HG02588 (cell line): ENCODE results near the gene NRL.

ENCODE experiments used
- ATAC-seq: cut with Tn5 transposase; IDR thresholded peaks from one replicate; pipeline ENCODE4 v1.9.1; 2021; ENCODE audit warnings: mild to moderate bottlenecking, moderate library complexity; ENCODE audit not compliant: unreplicated experiment

NRL gene

GRCh38 chr14:24068711-24069410, 45.9 kb downstream of the NRL start:
- no peak for ATAC-seq

GRCh38 chr14:24067133-24068082, 47.3 kb downstream of the NRL start:
- ATAC-seq, result no peak

DNA sequence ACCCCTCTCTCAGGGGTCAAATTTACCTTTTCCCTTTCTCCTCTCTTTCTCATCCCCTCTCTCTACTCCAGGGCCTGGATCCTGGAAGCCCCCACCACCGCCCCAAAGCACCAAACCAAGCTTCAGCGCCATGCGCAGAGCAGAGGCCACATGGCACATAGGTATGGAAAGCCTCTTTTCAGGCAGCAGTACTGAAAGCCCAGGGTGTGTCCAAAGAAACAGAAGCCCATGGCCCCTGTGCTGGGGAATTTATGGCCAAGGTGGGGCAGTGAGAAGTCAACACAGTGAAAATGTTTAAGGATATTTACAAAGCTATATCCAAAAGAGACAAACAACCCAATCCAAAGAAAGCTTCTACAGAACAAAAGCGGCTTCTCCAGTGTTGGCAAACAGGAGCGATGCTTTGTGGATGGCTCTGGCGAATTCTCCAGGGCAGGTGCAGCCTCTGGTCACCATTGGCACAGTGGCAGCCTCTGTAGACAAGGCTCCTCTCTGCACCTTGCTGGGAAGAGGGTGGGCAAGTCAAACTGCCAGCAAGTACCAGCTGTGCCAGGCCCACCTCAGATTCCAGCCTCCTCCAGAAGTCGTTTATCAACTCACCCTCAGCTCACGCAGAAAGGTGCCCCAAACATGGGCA, 48.1 kb downstream of the NRL start:
- no peak for ATAC-seq

GRCh38 chr14:24065408-24065807, 49.3 kb downstream of the NRL start:
- no peak for ATAC-seq

GRCh38 chr14:24064856-24065255, 49.9 kb downstream of the NRL start:
- no peak for ATAC-seq

DNA sequence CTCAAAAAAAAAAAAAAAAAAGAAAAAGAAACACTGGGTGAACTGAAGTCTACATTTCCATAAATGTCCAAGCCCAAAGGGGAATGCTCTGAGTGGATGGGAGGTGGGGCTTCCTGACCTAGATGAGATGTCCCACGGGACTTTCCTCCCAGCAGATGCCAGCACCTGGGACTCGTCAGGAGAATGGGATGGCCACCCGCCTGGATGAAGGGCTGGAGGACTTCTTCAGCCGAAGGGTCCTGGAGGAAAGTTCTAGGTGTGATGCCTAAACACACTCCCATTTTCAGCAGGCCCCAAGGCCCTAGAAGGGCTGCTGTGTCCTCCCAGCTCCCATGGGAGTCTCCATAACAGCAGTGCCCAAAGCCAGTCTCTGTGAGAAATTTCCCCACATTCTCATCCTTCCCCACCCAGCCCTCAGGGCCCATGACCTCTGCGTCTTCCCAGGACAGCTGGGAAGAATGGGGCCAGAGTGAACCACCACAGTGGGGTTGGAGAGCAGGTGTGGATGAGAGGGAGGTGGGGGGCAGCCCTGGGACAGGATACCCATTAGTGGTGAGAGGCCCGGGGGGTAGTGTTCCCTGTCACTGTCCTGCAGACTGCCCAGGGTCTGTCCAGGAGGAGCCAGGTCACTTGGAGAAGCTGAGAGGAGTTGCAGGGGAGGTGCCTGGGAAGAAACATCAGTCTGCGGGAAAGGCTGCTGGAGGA, 50.5 kb downstream of the NRL start:
- no peak for ATAC-seq

GRCh38 chr14:24063263-24063836, 51.4 kb downstream of the NRL start:
- no peak for ATAC-seq

GRCh38 chr14:24062216-24062980, 52.4 kb downstream of the NRL start:
- no peak for ATAC-seq

DNA sequence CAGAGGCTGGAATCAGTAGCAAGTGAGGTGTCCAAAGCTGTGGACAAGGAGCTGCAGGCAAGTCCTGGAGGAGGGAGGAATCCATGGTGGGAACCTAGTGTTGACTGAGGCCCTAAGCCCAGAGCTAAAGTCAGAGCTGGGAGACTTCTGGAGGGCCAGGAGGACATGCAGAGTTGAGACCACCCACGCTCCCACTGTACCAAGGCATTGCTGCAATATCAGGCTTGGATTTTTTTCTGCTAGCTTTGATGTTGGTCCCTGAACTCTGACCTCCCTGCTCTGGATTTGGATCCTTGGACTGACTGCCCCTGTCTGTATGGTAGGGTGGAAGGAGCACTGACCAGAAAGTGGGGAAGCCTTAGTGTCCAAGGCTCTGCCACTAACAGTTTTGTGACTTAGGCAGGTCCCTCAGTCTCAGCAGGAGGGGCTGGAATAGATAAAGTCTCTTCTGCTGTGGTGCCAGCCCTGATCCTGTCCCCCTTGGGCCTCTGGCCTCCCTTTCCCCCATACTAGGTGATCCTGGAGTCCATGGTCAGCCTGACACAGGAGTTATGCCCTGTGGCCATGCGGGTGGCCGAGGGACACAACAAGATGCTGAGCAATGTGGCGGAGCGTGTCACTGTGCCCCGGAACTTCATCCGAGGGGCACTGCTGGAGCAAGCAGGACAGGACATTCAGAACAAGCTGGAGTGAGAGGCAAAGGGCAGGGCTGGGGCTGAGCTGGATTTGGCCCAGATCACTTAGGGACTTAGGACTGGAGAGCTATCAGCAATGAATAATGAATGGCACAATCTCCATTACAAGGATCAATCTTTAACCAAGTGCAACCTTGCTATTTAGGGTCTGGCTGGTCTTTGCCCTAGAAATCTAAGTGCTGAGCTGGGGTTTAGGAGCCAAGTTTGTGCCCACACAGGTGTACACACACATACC, 53.5 kb downstream of the NRL start:
- ATAC-seq, result no peak

- no peak for ATAC-seq
Measured at GRCh38 chr14:24060443-24060842, 54.3 kb downstream of the NRL start.

DNA sequence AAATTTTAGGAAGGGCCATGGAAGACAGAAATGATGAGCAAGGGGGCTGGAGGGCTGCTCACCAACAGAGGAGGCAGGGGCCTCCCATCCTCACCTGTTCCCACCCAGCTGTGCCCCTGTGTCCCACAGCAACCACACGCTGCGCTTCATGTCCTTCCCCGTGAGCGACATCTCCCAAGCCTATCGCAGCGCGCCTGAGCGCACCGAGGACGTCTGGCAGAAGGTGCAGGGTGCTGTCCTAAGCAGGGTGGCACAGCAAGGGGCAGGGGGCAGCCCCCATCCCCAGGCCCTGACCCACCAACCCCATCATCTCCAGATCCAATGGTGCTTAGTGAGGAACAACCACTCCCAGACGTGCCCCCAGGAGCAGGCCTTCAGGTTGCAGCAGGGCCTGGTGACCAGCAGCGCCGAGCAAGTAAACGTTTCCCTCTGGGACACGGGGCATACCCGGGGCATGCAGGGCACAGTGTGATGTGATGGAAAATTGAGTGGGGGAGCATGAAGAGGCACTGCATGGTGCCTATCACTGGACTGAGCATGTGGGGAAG, 54.8 kb downstream of the NRL start:
- ATAC-seq, result no peak

DNA sequence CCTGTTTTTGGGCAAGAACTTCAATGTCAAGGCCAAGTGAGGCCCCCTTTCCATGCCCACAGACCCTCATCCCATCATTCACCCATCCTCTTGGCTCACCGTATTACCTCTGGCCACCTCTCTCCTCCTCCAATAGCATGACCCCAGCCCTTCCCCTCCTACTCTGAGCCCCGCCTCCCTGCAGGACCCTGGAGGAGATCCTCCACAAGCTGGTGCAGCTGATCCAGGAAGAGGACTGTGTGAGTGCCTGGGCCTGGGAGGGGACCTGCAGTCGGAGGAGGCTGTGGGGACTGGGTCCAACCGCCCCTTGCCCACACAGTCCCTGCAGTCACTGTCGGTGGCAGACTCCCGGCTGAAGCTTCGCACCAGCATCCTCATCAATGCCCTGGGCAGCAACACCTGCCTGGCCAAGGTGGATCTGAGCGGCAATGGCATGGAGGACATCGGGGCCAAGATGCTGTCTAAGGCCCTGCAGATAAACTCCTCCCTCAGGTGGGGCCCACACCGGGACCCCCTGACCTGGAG, 55.7 kb downstream of the NRL start:
- no peak for ATAC-seq

DNA sequence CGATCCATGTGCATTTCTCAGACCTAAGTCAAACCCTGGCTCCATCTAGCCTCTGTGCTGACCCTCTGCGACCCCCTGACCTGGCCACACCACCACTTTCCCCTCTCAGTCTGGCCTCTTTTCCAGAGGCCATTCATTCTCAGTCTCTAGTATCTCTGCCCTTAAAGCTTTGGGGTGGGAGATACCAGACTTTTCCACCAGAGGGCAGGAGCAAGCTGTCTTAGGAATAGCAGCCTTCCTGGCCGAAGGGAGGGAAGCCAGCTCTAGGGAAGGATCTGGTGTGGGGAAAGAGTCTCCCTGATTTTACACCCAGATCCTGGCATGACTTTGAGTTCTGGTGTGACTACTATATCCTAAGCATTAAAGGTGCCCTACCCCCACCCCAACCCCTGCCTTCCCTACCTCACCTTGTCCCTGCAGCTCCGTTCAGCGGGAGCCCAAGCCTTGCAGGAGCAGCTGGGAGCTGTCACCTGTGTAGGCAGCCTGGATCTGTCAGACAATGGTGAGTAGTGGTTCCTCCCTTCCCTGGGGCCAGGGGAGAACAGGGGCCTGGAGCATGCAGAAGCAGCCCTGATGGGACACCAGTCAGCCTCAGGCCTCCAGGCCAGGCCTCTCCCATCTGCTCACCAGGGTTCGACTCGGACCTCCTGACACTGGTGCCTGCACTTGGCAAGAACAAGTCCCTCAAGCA, 56.3 kb downstream of the NRL start:
- peak; percentile 55 for ATAC-seq

GRCh38 chr14:24057867-24058259, 56.9 kb downstream of the NRL start:
- ATAC-seq, result peak; percentile 9

DNA sequence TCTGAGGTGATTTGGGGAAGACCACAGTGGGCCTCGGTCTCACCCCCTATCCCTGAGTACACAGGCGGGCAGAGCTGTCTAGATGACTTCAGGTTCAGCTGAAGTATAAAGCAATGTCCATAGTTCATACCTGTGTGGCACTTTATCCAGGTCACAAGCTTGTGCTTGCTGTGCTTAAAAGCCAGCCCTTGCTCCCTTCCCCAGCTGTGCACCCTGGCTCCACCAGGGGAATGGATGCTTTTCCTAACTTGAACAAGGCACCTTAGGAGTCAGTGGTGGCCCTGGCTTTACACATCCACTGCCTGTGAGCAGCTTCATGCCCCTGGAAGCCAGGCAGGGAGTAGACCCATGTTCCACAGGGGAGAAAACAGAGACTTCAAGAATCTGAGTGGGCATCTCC, 57.5 kb downstream of the NRL start:
- ATAC-seq, result no peak

- no peak for ATAC-seq
Measured at GRCh38 chr14:24056800-24057184, 58.0 kb downstream of the NRL start.

DNA sequence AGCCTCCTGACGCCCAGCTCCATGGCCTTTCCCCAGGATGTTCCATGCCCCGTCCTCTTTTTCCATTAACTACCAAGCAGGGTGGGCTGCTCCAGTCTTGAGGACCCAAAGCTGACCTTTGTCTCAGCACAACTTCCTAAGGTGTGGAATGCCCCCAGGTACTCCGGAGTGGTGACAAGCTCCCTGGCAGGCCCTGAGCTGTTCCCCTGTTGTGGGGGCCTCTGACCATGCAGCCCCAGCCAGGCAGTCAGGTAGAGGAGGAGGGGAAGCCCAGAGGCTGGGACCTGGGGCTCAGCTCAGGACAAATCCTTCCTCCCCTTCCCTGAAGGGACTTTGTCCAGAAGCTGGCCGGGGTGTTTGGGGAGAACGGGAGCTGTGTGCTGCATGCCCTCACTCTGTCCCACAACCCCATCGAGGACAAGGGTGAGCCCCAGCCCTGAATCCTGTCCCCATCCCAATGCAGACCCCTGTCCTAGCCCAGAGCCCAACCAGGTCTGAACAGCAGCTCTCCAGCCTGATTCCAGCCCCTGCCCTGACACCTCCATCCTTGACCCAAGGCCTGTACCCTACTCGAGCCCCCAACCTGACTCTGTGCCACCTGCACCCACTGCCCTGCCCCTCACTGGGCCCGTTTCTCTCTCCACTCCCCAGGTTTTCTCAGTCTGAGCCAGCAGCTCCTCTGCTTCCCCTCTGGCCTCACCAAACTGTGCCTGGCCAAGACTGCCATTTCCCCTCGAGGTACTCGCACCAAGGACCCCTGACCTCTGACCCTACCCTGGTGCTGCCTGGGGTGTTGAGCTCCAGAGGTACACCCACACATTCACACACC, 58.6 kb downstream of the NRL start:
- no peak for ATAC-seq
